OCI-LY7 (cell line): ENCODE measurements around the gene RUNX1.
A peak's percentile ranks its signal among the peaks of the same experiment; 100 is the strongest.

Experiments used
- EZH2phosphoT487 ChIP-seq: fragments of 200-600 bp; sonication (generic); IDR thresholded peaks from 2 replicates; pipeline ENCODE4 v1.6.1; 2018; ENCODE audit warnings: low read depth, borderline replicate concordance, mild to moderate bottlenecking, mixed run types, antibody characterized with exemption, low read length, moderate library complexity, mixed read lengths
- TF ChIP-seq, protein P1 (sequence below): fragments of 200-600 bp; sonication (generic); conservative IDR thresholded peaks from 2 replicates; pipeline ENCODE4 v1.5.1; 2014; ENCODE audit warnings: mild to moderate bottlenecking, antibody characterized with exemption, low read length, moderate library complexity, mixed read lengths

DNA sequence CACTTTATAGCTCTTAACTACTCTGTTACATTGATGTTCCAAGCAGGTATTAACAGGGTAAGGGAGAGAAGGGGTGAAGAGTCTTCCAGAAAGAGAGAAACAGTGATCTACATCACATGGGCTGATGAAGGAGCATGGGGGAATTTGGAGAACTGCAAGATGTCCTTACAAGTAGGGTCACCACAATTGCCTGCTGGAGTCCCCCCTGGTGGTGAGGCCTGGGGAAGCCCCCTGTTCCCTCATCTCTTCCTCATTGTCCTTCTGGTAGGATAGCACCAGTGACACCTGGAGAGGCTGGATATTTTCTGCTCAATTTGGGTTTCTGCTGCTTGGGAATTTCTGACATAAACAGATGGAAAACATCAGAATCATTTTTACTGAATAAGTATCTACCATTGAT, 126.6 kb downstream of the RUNX1 start:
- TF ChIP-seq, protein P1, sequence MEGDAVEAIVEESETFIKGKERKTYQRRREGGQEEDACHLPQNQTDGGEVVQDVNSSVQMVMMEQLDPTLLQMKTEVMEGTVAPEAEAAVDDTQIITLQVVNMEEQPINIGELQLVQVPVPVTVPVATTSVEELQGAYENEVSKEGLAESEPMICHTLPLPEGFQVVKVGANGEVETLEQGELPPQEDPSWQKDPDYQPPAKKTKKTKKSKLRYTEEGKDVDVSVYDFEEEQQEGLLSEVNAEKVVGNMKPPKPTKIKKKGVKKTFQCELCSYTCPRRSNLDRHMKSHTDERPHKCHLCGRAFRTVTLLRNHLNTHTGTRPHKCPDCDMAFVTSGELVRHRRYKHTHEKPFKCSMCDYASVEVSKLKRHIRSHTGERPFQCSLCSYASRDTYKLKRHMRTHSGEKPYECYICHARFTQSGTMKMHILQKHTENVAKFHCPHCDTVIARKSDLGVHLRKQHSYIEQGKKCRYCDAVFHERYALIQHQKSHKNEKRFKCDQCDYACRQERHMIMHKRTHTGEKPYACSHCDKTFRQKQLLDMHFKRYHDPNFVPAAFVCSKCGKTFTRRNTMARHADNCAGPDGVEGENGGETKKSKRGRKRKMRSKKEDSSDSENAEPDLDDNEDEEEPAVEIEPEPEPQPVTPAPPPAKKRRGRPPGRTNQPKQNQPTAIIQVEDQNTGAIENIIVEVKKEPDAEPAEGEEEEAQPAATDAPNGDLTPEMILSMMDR = peak; percentile 39; the same call in 1 of the 2 replicates
- TF ChIP-seq EZH2phosphoT487 = no peak
